ENCODE data around the gene TCTN3. TPM values are rescaled to one million over a fixed set of nuclear protein-coding genes. Genes with fewer than 3 reads are reported as not detected.
A peak's percentile ranks its signal among the peaks of the same experiment; 100 is the strongest.

The TCTN3 gene
- 10 to 100 TPM; 16.2 to 20.2 (median 18.8) TPM for total RNA-seq
- 24.4 TPM for total RNA-seq (2013)
- 23.7 to 60.5 (median 41.0) reads per million in 29 experiments for total RNA-seq

GRCh38 chr10:95693668-95694534 lies at the start of gene TCTN3:
TSS of gene TCTN3 (minus strand) at chr10:95693927. CDS start at chr10:95693899, 28 bp downstream.
- Mint-ChIP-seq H3K27me3 (peaks cover 0 to 2% of the 10 kb centered on the region in 2 donors), H3K9me3 (no peaks in the 10 kb centered on the region), H3K27ac (peak within 1 kb of the TSS; percentile 88 to 93), H3K4me3 (peak within 1 kb of the TSS; percentile 95 to 98 (median 96)), H3K4me1 (peaks cover 45 to 55% (median 48%) of the 10 kb centered on the region in 3 donors), H3K36me3 (peaks cover 23% of the 10 kb centered on the region)
- ATAC-seq (replicated peaks in 1 of 4) (peak; percentile 98 to 99 (median 98)), DNase-seq (peak; percentile 88 to 99 (median 95))
- Histone ChIP-seq H3K9me3 (no peaks in the 10 kb centered on the region), H3K4me3 (ENCODE audit: control insufficient read depth in 1 of 2, extremely low read depth in 1 of 2, low read length in 1 of 2) (peak within 1 kb of the TSS; percentile 71 to 91), H3K27ac (ENCODE audit: low read length) (peak within 1 kb of the TSS; percentile 80), H3K27me3 (replicated peaks in 1 of 2; ENCODE audit: control insufficient read depth in 2 of 2, extremely low read depth in 1 of 2, insufficient read depth in 2 of 2, low read length in 1 of 2) (peaks cover 0 to 5% of the 10 kb centered on the region in 2 experiments), H3K36me3 (ENCODE audit: control insufficient read depth in 2 of 2, extremely low read depth in 1 of 2, insufficient read depth in 1 of 2, low read length in 1 of 2) (peaks cover 0 to 19% of the 10 kb centered on the region in 2 donors), H3K4me1 (ENCODE audit: control insufficient read depth in 1 of 2, extremely low read depth in 1 of 2, insufficient read depth in 2 of 2, low read length in 2 of 2) (peaks cover 5 to 23% of the 10 kb centered on the region in 2 experiments)
- POLR2A ChIA-PET, result interaction anchor here (0.6 to 1.5 kb wide), 8 partner anchors 45 to 1177 kb away, joined by 3 to 6 read pairs (median 5); no protein-coding TSS in a partner anchor
- under 1% methylated on average over 50 of the region's 53 CpGs for WGBS (ENCODE audit: insufficient coverage)
- CTCF ChIA-PET, result interaction anchor here (0.5 to 3.8 kb wide), 70 partner anchors 9 to 1374 kb away, joined by 3 to 173 read pairs (median 4); partner anchors contain the start of genes CC2D2B (in 2 of the 2), CCNJ (in 2 of the 2), ALDH18A1 (in 1 of the 2) and ENTPD1 (in 1 of the 2)

- Histone ChIP-seq H3K4me3 (ENCODE audit: control insufficient read depth in 1 of 2, extremely low read depth in 1 of 2, low read length in 1 of 2) (no peak overlapping the region), H3K9me3 (no peaks in the 10 kb centered on the region), H3K4me1 (ENCODE audit: control insufficient read depth in 1 of 2, extremely low read depth in 1 of 2, insufficient read depth in 2 of 2, low read length in 2 of 2) (no peaks in the 10 kb centered on the region), H3K27ac (ENCODE audit: low read length) (no peak overlapping the region), H3K36me3 (ENCODE audit: control insufficient read depth in 2 of 2, extremely low read depth in 1 of 2, insufficient read depth in 1 of 2, low read length in 1 of 2) (no peaks in the 10 kb centered on the region), H3K27me3 (replicated peaks in 1 of 2; ENCODE audit: control insufficient read depth in 2 of 2, extremely low read depth in 1 of 2, insufficient read depth in 2 of 2, low read length in 1 of 2) (peaks cover 0 to 7% of the 10 kb centered on the region in 2 experiments)
- POLR2A ChIA-PET, result no interaction called here
- no peak for DNase-seq
- Mint-ChIP-seq H3K4me3 (no peak overlapping the region), H3K27me3 (peaks cover 4 to 10% of the 10 kb centered on the region in 2 donors), H3K9me3 (peaks cover 0 to 5% (median 0%) of the 10 kb centered on the region in 3 donors), H3K27ac (no peak overlapping the region), H3K36me3 (no peaks in the 10 kb centered on the region), H3K4me1 (peaks cover 0 to 12% (median 10%) of the 10 kb centered on the region in 3 donors)
- no peak for ATAC-seq (replicated peaks in 1 of 4)
- CTCF ChIA-PET, result interaction anchor here in 1 of 2 donors (0.9 kb wide), 1 partner anchor 49 kb away, joined by 3 read pairs; the partner anchor contains the start of gene TCTN3
- no CpG with 5 or more reads among the region's 2 CpGs for WGBS (ENCODE audit: insufficient coverage)
Measured at GRCh38 chr10:95742962-95743535, 49.3 kb upstream of the TCTN3 start.

- Mint-ChIP-seq H3K36me3 (no peaks in the 10 kb centered on the region), H3K27me3 (peaks cover 4 to 13% of the 10 kb centered on the region in 2 donors), H3K4me1 (peaks cover 0 to 12% (median 10%) of the 10 kb centered on the region in 3 donors), H3K4me3 (no peak overlapping the region), H3K9me3 (peaks cover 0 to 5% (median 0%) of the 10 kb centered on the region in 3 donors), H3K27ac (peak overlapping the region in 1 of 2 donors; percentile 59)
- no peak overlapping the region for H3K27ac ChIP-seq (ENCODE audit: low read length)
- H3K36me3 ChIP-seq (ENCODE audit: control insufficient read depth in 2 of 2, extremely low read depth in 1 of 2, insufficient read depth in 1 of 2, low read length in 1 of 2), result no peaks in the 10 kb centered on the region
- DNase-seq (no peak), ATAC-seq (replicated peaks in 1 of 4) (no peak)
- 100% methylated on average over 1 of the region's 3 CpGs for WGBS (ENCODE audit: insufficient coverage)
- H3K4me3 ChIP-seq (ENCODE audit: control insufficient read depth in 1 of 2, extremely low read depth in 1 of 2, low read length in 1 of 2), result no peak overlapping the region
- ChIA-PET POLR2A (no interaction called here), CTCF (interaction anchor here (0.6 to 0.9 kb wide), 3 partner anchors 46 to 145 kb away, joined by 3 to 9 read pairs (median 5); partner anchors contain the start of gene TCTN3 (in 1 of the 2))
- no peaks in the 10 kb centered on the region for H3K9me3 ChIP-seq
- no peaks in the 10 kb centered on the region for H3K4me1 ChIP-seq (ENCODE audit: control insufficient read depth in 1 of 2, extremely low read depth in 1 of 2, insufficient read depth in 2 of 2, low read length in 2 of 2)
- H3K27me3 ChIP-seq (replicated peaks in 1 of 2; ENCODE audit: control insufficient read depth in 2 of 2, extremely low read depth in 1 of 2, insufficient read depth in 2 of 2, low read length in 1 of 2), result peaks cover 0 to 7% of the 10 kb centered on the region in 2 experiments
Measured at GRCh38 chr10:95742485-95742884, 48.8 kb upstream of the TCTN3 start.

GRCh38 chr10:95741807-95742467 lies 48.2 kb upstream of the TCTN3 start:
- H3K9me3 Mint-ChIP-seq, result peaks cover 0 to 5% (median 0%) of the 10 kb centered on the region in 3 donors
- Histone ChIP-seq H3K36me3 (ENCODE audit: control insufficient read depth in 2 of 2, extremely low read depth in 1 of 2, insufficient read depth in 1 of 2, low read length in 1 of 2) (no peaks in the 10 kb centered on the region), H3K4me1 (ENCODE audit: control insufficient read depth in 1 of 2, extremely low read depth in 1 of 2, insufficient read depth in 2 of 2, low read length in 2 of 2) (no peaks in the 10 kb centered on the region), H3K27ac (ENCODE audit: low read length) (no peak overlapping the region), H3K4me3 (ENCODE audit: control insufficient read depth in 1 of 2, extremely low read depth in 1 of 2, low read length in 1 of 2) (no peak overlapping the region), H3K27me3 (replicated peaks in 1 of 2; ENCODE audit: control insufficient read depth in 2 of 2, extremely low read depth in 1 of 2, insufficient read depth in 2 of 2, low read length in 1 of 2) (peaks cover 0 to 9% of the 10 kb centered on the region in 2 experiments), H3K9me3 (no peaks in the 10 kb centered on the region)
- WGBS (ENCODE audit: insufficient coverage), result 14% methylated on average over 2 of the region's 6 CpGs
- DNase-seq (no peak), ATAC-seq (replicated peaks in 1 of 4) (no peak)
- POLR2A ChIA-PET, result interaction anchor here in 1 of 2 donors (0.6 kb wide), 1 partner anchor 184 kb away, joined by 9 read pairs; no protein-coding TSS in a partner anchor
- CTCF ChIA-PET, result interaction anchor here (0.6 to 0.9 kb wide), 3 partner anchors 45 to 146 kb away, joined by 3 to 9 read pairs (median 5); partner anchors contain the start of gene TCTN3 (in 1 of the 2)
- peak overlapping the region in 1 of 2 donors; percentile 59 for H3K27ac Mint-ChIP-seq
- no peaks in the 10 kb centered on the region for H3K36me3 Mint-ChIP-seq
- peaks cover 0 to 12% (median 10%) of the 10 kb centered on the region in 3 donors for H3K4me1 Mint-ChIP-seq
- H3K27me3 Mint-ChIP-seq, result peaks cover 5 to 13% of the 10 kb centered on the region in 2 donors
- no peak overlapping the region for H3K4me3 Mint-ChIP-seq

GRCh38 chr10:95739056-95739455 lies 45.3 kb upstream of the TCTN3 start:
- H3K36me3 ChIP-seq (ENCODE audit: control insufficient read depth in 2 of 2, extremely low read depth in 1 of 2, insufficient read depth in 1 of 2, low read length in 1 of 2), result no peaks in the 10 kb centered on the region
- Mint-ChIP-seq H3K36me3 (no peaks in the 10 kb centered on the region), H3K4me1 (peaks cover 0 to 12% (median 10%) of the 10 kb centered on the region in 3 donors), H3K27ac (no peak overlapping the region), H3K27me3 (peaks cover 6 to 20% of the 10 kb centered on the region in 2 donors), H3K4me3 (no peak overlapping the region), H3K9me3 (peaks cover 0 to 6% (median 6%) of the 10 kb centered on the region in 3 donors)
- CTCF ChIA-PET, result no interaction called here
- no peak for DNase-seq
- H3K27me3 ChIP-seq (replicated peaks in 1 of 2; ENCODE audit: control insufficient read depth in 2 of 2, extremely low read depth in 1 of 2, insufficient read depth in 2 of 2, low read length in 1 of 2), result peaks cover 0 to 12% of the 10 kb centered on the region in 2 experiments
- H3K4me3 ChIP-seq (ENCODE audit: control insufficient read depth in 1 of 2, extremely low read depth in 1 of 2, low read length in 1 of 2), result no peak overlapping the region
- H3K9me3 ChIP-seq, result no peaks in the 10 kb centered on the region
- POLR2A ChIA-PET, result no interaction called here
- H3K27ac ChIP-seq (ENCODE audit: low read length), result no peak overlapping the region
- H3K4me1 ChIP-seq (ENCODE audit: control insufficient read depth in 1 of 2, extremely low read depth in 1 of 2, insufficient read depth in 2 of 2, low read length in 2 of 2), result no peaks in the 10 kb centered on the region
- 56% methylated on average over 1 of the region's 3 CpGs for WGBS (ENCODE audit: insufficient coverage)
- no peak for ATAC-seq (replicated peaks in 1 of 4)

Data from T-cell (primary cell).